H9 (cell line): ENCODE results near the gene ODAD3. TPM values are rescaled to one million over a fixed set of nuclear protein-coding genes. Genes with fewer than 3 reads are reported as not detected.

Experiments used
- DNase-seq: peaks from one replicate; pipeline ENCODE4 v3.0.0-alpha.2; 2017
- H2AFZ ChIP-seq: one replicate; pipeline ENCODE4 v1.6.1; 2013; ENCODE audit warnings: mild to moderate bottlenecking, low read length, control low read depth, moderate library complexity
- H2AK5ac ChIP-seq: 2 replicates; pipeline ENCODE4 v1.6.1; 2013; ENCODE audit warnings: low read length, control low read depth, mixed read lengths; ENCODE audit not compliant: insufficient read length
- H2BK120ac ChIP-seq: one replicate; pipeline ENCODE4 v1.6.1; 2013; ENCODE audit warnings: low read depth, mild to moderate bottlenecking, low read length, control low read depth, inconsistent platforms; ENCODE audit not compliant: poor library complexity, severe bottlenecking
- H2BK12ac ChIP-seq: 2 replicates; pipeline ENCODE4 v1.6.1; 2013; ENCODE audit warnings: low read length, control low read depth, mixed read lengths, low read depth; ENCODE audit not compliant: insufficient read length
- H2BK15ac ChIP-seq: 2 replicates; pipeline ENCODE4 v1.6.1; 2013; ENCODE audit warnings: low read depth, low read length, control low read depth
- H2BK20ac ChIP-seq: one replicate; pipeline ENCODE4 v1.6.1; 2013; ENCODE audit warnings: low read depth, mild to moderate bottlenecking, low read length, control low read depth, inconsistent platforms; ENCODE audit not compliant: poor library complexity, severe bottlenecking
- H2BK5ac ChIP-seq: 2 replicates; pipeline ENCODE4 v1.6.1; 2013; ENCODE audit warnings: low read length, control low read depth, mixed read lengths; ENCODE audit not compliant: insufficient read length
- H3K14ac ChIP-seq: 2 replicates; pipeline ENCODE4 v1.6.1; 2013; ENCODE audit warnings: low read length, control low read depth; ENCODE audit not compliant: insufficient read depth
- H3K18ac ChIP-seq: 2 replicates; pipeline ENCODE4 v1.6.1; 2013; ENCODE audit warnings: low read depth, mild to moderate bottlenecking, mixed read lengths, low read length, control low read depth; ENCODE audit not compliant: insufficient read length
- H3K23ac ChIP-seq: 2 replicates; pipeline ENCODE4 v1.6.1; 2013; ENCODE audit warnings: low read length, control low read depth, mixed read lengths, low read depth; ENCODE audit not compliant: insufficient read length
- H3K23me2 ChIP-seq: 2 replicates; pipeline ENCODE4 v1.6.1; 2013; ENCODE audit warnings: low read depth, mild to moderate bottlenecking, mixed read lengths, low read length, control low read depth; ENCODE audit not compliant: insufficient read length, poor library complexity, severe bottlenecking
- H3K27ac ChIP-seq: 2 replicates; pipeline ENCODE4 v1.5.1; 2013; ENCODE audit warnings: low read length, control low read depth, mixed read lengths, low read depth; ENCODE audit not compliant: insufficient read length
- H3K27me3 ChIP-seq: 2 replicates; pipeline ENCODE4 v1.6.1; 2013; ENCODE audit warnings: low read length, control low read depth, inconsistent platforms; ENCODE audit not compliant: insufficient read depth
- H3K4ac ChIP-seq: 2 replicates; pipeline ENCODE4 v1.6.1; 2013; ENCODE audit warnings: low read depth, mild to moderate bottlenecking, control low read depth, inconsistent platforms, low read length, moderate library complexity
- H3K4me1 ChIP-seq: 2 replicates; pipeline ENCODE4 v1.6.1; 2013; ENCODE audit warnings: low read length, control low read depth, inconsistent platforms; ENCODE audit not compliant: insufficient read depth
- H3K4me2 ChIP-seq: 2 replicates; pipeline ENCODE4 v1.6.1; 2013; ENCODE audit warnings: low read length, control low read depth, mixed read lengths; ENCODE audit not compliant: insufficient read length, insufficient read depth
- H3K56ac ChIP-seq: 2 replicates; pipeline ENCODE4 v1.6.1; 2013; ENCODE audit warnings: low read depth, mild to moderate bottlenecking, mixed read lengths, low read length, control low read depth; ENCODE audit not compliant: insufficient read length
- H3K79me1 ChIP-seq: 2 replicates; pipeline ENCODE4 v1.6.1; 2013; ENCODE audit warnings: low read depth, mild to moderate bottlenecking, moderate library complexity, low read length, control low read depth, inconsistent platforms; ENCODE audit not compliant: insufficient read depth, poor library complexity, severe bottlenecking
- H3K79me2 ChIP-seq: 2 replicates; pipeline ENCODE4 v1.6.1; 2013; ENCODE audit warnings: low read length, control low read depth, inconsistent platforms; ENCODE audit not compliant: insufficient read depth
- H3K9ac ChIP-seq: 2 replicates; pipeline ENCODE4 v1.6.1; 2013; ENCODE audit warnings: low read length, control low read depth, mixed read lengths; ENCODE audit not compliant: insufficient read length; ENCODE audit errors: extremely low read depth
- H3K9me3 ChIP-seq: one replicate; pipeline ENCODE4 v1.6.1; 2013; ENCODE audit warnings: low read depth, low read length, inconsistent platforms; ENCODE audit not compliant: control insufficient read depth
- H3T11ph ChIP-seq: one replicate; pipeline ENCODE4 v1.6.1; 2013; ENCODE audit warnings: mild to moderate bottlenecking, low read length, control low read depth, inconsistent platforms
- H4K20me1 ChIP-seq: one replicate; pipeline ENCODE4 v1.6.1; 2013; ENCODE audit not compliant: control insufficient read depth, insufficient read length, insufficient read depth
- H4K5ac ChIP-seq: 2 replicates; pipeline ENCODE4 v1.6.1; 2013; ENCODE audit warnings: low read depth, mild to moderate bottlenecking, mixed read lengths, low read length, control low read depth; ENCODE audit not compliant: insufficient read length
- H4K8ac ChIP-seq: replicated peaks from 2 replicates; pipeline ENCODE4 v1.6.1; 2013; ENCODE audit warnings: low read length, control low read depth, mixed read lengths, low read depth; ENCODE audit not compliant: insufficient read length
- H4K91ac ChIP-seq: 2 replicates; pipeline ENCODE4 v1.6.1; 2013; ENCODE audit warnings: low read depth, mild to moderate bottlenecking, moderate library complexity, mixed read lengths, low read length, control low read depth; ENCODE audit not compliant: insufficient read length
- H3K27ac Mint-ChIP-seq, 3 experiments: 2 replicates in 2 of 3; 3 replicates in 1 of 3; pipeline ENCODE4 v1.8.0; 2020 to 2021; ENCODE audit warnings: mixed read lengths in 3 of 3, mild to moderate bottlenecking in 1 of 3, moderate library complexity in 1 of 3
- H3K27me3 Mint-ChIP-seq: 2 replicates; pipeline ENCODE4 v1.8.0; 2021; ENCODE audit warnings: low read depth, mild to moderate bottlenecking, moderate library complexity, mixed read lengths
- H3K36me3 Mint-ChIP-seq, 3 experiments: 2 replicates in 2 of 3; 3 replicates in 1 of 3; pipeline ENCODE4 v1.8.0; 2020 to 2021; ENCODE audit warnings: low read depth in 3 of 3, mixed read lengths in 3 of 3; ENCODE audit not compliant: insufficient read depth in 1 of 3
- H3K4me1 Mint-ChIP-seq, 2 experiments: 2 replicates each; pipeline ENCODE4 v1.8.0; 2020; ENCODE audit warnings: mixed read lengths in 2 of 2
- H3K4me3 Mint-ChIP-seq, 2 experiments: 2 replicates in 1 of 2; 3 replicates in 1 of 2; pipeline ENCODE4 v1.8.0; 2020 to 2021; ENCODE audit warnings: mild to moderate bottlenecking in 2 of 2, mixed read lengths in 2 of 2, moderate library complexity in 1 of 2
- H3K9me3 Mint-ChIP-seq, 2 experiments: 2 replicates in 1 of 2; 3 replicates in 1 of 2; pipeline ENCODE4 v1.8.0; 2020; ENCODE audit warnings: mild to moderate bottlenecking in 2 of 2, mixed read lengths in 2 of 2, moderate library complexity in 1 of 2
- CTCF ChIP-seq: fragments of 200-600 bp; sonication (generic); conservative IDR thresholded peaks from 3 replicates; pipeline ENCODE4 v1.8.0; 2021; ENCODE audit warnings: antibody characterized with exemption, mild to moderate bottlenecking
- WGBS: extraction: QIAGEN DNeasy Blood & Tissue Kit; methylation state at CpG from one replicate; pipeline ENCODE4 v1.1.7; 2013; ENCODE audit warnings: missing lambda C conversion rate, low lambda C conversion rate, mixed read lengths; ENCODE audit not compliant: insufficient read length; ENCODE audit errors: extremely low coverage; 5-methylcytosine and 5-hydroxymethylcytosine counted together
- total RNA-seq: library from RNA; stranded (reverse); gene quantifications from 2 replicates; pipeline ENCODE4 v1.2.1, GENCODE V29; 2021

ODAD3 gene
- total RNA-seq, 1 experiment from 2014 or later, result 2.5 TPM

DNA sequence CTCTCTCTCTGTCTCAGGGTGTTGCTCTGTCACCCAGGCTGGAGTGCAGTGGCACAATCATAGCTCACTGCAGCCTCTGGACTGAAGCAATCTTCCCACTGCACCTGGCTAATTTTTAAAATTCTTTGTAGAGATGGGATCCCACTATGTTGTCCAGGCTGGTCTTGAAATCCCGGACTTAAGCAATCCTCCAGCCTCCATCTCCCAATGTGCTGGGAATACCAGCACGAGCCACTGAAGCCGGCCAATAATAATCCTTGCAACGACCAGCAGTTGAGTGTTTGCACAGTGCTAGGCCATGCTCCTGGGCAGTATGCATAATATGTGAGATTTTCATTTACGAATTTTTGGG lies 50.2 kb downstream of the ODAD3 start:
- Histone ChIP-seq H3T11ph (no peak overlapping the region), H3K4me2 (peak overlapping the region; percentile 86), H2BK12ac (no peak overlapping the region), H2AK5ac (no peak overlapping the region), H3K18ac (no peak overlapping the region), H2BK5ac (no peak overlapping the region), H3K27me3 (no peaks in the 10 kb centered on the region), H4K5ac (no peak overlapping the region), H2BK15ac (no peak overlapping the region), H3K4ac (no peak overlapping the region), H4K20me1 (peaks cover 4% of the 10 kb centered on the region), H3K79me1 (no peaks in the 10 kb centered on the region), H4K91ac (no peak overlapping the region), H2AFZ (no peak overlapping the region), H2BK120ac (no peak overlapping the region), H3K4me1 (no peaks in the 10 kb centered on the region), H3K23me2 (peaks cover 18% of the 10 kb centered on the region), H3K79me2 (no peaks in the 10 kb centered on the region), H4K8ac (no peak overlapping the region), H3K27ac (no peak overlapping the region), H3K14ac (no peak overlapping the region), H3K23ac (no peak overlapping the region), H3K9me3 (no peaks in the 10 kb centered on the region), H2BK20ac (no peak overlapping the region), H3K56ac (no peak overlapping the region), H3K9ac (no peak overlapping the region)
- no peak for TF ChIP-seq CTCF
- DNase-seq, result no peak
- WGBS, result no CpG with 5 or more reads among the region's 5 CpGs
- peaks cover 2% of the 10 kb centered on the region; the same call in 1 of the 2 replicates for H3K27me3 Mint-ChIP-seq
- H3K36me3 Mint-ChIP-seq, result peaks cover 1 to 5% (median 2%) of the 10 kb centered on the region in 3 experiments; a peak in 5 of 7 replicates
- no peak overlapping the region for H3K27ac Mint-ChIP-seq
- peak overlapping the region in 1 of 2 experiments; percentile 95; a peak in 3 of 5 replicates for H3K4me3 Mint-ChIP-seq
- peaks cover 9 to 21% of the 10 kb centered on the region in 2 experiments for H3K4me1 Mint-ChIP-seq
- H3K9me3 Mint-ChIP-seq, result no peaks in the 10 kb centered on the region
